NCI-H1092 (cell line): ENCODE results near the gene OPALIN.

Experiments used
- DNase-seq: peaks from one replicate; lab custom pipeline; 2025; lab: John Stamatoyannopoulos, UW

The OPALIN gene, protein sequence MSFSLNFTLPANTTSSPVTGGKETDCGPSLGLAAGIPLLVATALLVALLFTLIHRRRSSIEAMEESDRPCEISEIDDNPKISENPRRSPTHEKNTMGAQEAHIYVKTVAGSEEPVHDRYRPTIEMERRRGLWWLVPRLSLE

DNA sequence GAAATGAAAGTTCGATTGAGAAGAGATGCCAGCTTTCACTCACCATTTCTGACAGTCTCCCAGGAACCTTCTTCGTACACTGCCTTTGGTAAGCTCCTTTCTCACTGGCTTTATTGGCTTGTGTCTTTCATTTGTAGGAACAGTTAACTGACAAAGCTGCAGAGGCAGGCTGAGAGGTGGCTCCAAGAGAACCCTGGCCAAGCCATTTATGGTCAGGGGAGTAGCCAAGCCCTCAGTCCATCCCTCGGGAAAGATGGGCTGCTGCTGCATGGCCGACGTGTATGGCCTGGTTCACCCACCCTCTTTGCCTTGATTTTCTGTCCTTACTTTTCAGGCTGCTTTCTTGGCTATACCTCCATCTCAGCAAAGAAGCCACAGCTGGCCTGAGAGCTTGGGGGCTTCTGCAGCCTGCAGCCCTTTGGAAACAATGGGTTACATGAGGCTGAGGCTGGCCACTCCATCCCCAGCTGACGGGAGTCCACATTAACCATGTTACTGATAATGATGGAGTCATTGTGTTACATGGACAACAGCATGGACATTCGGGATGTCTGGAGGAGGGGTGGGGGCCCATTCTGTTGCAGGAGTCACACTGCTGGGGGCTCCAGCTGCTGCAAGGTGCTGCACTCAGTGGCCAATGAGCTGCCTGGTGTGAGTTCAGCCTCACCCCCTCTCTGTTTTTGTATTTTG lies at the start of gene OPALIN:
OPALIN (minus strand) TSS at position 152 of the 690 bp plus-strand sequence; CDS start at position 46, 106 bp downstream.
- no peak for DNase-seq

DNA sequence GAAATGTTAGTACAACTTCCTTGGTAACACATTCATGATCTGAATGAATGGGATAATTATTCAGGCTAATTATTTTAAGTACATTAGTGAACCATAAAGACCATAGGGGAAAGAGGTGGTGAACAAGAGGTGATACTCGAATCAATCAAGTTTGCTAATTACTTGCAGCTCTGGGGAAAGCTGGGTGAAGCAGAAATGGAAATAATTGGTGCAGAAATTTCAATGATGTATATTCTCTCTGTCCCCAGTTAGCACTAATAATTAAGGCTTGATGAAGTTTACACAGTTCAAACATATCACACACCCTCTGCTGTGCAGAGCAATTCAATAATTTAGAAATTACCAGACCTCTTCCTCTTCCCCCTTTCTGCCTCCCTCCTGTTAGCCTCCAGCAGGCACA lies 49.4 kb upstream of the OPALIN start:
- DNase-seq = no peak

DNA sequence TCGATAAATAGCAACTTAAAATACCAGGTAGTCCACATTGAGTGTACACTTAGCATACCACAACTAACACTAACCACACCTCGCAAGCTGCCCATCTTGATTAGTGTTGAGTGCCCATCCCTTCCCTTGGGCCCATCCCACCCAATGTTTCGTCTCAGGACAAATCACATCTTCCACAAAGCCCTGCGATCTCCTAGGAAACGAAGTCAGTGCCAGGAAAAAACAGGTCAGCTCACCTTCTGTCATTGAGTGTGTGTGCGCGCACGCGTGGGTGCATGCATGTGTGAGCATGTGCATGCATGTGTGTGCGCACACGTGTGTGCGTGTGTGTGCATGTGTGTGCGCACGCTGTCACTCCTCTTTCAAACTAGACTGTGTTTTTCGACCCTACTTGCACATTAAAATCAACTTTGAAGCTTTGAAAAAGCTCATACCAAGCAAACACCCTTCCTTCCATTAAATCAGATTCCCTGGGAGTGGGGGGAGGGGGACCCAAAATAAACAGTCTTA lies 48.8 kb upstream of the OPALIN start:
- no peak for DNase-seq

DNA sequence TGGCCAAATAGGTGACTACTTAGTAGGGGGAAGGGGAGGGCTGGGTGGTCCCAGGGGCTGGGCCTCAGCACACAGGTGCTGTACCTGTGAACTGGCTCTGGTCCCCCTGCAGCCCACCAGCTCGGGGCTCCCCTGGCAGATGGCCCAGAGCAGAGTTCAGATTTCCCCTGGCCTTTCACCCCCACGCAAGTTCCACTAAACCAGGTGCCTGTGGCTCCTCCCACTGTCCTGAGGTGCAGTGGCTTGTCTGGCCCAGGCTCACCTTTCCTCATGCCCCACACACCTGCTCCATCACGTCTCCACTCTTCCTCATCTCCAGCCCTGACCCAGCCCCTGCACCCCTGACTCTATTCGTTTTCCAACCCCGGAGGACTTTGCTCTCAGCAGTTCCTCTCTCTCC lies 47.3 kb upstream of the OPALIN start:
- DNase-seq = no peak

DNA sequence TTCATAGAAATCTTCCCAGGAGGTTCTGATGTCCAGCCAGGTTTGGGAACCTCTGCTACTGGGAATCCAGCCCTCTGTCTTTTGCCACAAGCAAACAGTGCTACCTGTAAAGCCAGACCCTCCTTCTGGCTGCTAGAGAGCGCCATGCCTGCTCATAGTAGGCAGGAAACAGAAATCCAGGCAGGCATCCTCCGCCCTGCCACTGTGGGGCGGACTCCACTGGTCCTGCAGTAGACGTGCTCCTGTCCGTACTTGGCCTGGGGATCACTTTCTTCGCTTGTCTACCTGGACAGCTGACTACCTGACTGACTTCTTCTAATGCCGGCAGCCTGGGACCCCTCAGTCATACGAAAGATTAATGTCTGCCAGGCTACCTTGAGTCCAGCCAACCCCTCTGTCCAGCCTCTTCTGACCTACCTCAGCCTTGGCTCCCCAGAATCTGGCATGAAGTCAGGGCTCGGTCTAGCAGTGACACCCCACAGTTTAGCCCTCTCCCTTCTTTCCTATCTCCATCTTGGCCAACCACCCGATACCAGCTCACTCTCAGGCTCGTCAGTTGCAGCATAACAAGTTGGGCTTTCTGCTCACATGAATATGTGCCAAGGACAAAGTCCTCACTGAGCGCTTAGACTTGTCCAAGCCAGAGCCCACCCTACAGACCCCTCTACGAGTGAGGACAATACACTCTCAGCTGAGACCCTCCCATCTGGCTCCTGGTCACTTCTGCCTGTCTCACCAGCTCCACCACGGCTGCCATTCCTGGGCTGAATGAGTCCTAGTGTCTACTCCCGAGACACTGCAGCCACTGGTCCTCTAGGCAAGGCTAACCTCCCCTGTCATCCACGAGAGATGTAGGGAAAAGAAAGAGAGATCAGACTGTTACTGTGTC lies 43.9 kb upstream of the OPALIN start:
- DNase-seq = no peak

DNA sequence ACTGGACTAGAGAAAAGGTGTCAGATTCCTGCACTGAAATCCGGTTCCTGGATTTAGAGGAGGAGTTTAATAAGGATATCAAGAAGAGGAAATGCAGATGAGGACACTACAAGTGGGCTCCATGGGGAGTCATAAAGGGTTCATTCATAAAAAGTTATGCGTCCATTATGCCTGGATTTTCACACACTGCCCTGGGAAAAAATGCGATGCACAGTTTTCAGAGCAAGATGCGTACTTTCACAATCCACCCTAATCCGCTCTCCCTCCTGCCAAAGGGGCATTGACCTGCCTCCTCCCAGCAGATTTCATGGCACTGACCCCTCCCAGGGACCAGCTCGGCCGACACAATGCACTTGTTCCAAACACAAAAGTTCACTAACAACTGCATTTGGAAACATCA lies 42.2 kb upstream of the OPALIN start:
- no peak for DNase-seq

DNA sequence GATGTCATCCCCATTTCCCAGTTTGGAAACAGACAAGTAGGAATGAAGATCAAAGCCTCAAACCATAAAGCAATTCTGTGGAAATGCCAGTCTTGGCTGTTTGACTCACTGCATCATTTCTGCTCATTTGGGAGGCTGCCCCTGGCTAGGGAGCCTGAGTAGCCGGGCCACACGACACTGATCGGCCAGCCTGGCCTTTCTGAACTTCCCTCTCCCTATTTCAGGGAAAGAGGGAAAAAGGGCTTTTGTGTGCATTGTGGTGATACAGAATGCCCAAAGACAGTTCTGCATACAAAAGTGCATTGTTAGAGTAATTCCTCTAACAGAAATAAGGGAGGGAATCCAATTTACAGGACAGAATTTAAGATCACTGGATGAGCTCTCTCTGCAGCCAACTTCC lies 41.7 kb upstream of the OPALIN start:
- DNase-seq = no peak

DNA sequence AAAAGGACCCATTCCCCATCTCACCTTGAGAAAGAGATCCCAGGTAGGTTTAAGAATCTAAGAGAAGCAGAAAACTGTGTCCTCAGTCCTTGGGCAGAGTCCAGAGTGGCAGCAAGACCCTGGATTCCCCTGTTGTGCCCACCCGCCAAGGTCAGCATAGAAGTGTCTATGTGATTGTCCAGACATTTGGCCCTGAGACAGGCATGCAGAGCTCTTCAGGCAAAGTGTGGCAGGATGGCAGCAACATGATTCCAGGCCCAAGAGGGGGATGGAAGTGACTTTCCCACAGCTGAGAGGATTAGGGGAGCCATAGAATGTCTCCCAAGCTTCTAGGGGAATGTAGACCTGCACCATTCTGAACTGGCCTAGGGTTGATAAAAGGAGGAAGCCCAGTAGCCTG lies 39.1 kb upstream of the OPALIN start:
- DNase-seq = no peak

DNA sequence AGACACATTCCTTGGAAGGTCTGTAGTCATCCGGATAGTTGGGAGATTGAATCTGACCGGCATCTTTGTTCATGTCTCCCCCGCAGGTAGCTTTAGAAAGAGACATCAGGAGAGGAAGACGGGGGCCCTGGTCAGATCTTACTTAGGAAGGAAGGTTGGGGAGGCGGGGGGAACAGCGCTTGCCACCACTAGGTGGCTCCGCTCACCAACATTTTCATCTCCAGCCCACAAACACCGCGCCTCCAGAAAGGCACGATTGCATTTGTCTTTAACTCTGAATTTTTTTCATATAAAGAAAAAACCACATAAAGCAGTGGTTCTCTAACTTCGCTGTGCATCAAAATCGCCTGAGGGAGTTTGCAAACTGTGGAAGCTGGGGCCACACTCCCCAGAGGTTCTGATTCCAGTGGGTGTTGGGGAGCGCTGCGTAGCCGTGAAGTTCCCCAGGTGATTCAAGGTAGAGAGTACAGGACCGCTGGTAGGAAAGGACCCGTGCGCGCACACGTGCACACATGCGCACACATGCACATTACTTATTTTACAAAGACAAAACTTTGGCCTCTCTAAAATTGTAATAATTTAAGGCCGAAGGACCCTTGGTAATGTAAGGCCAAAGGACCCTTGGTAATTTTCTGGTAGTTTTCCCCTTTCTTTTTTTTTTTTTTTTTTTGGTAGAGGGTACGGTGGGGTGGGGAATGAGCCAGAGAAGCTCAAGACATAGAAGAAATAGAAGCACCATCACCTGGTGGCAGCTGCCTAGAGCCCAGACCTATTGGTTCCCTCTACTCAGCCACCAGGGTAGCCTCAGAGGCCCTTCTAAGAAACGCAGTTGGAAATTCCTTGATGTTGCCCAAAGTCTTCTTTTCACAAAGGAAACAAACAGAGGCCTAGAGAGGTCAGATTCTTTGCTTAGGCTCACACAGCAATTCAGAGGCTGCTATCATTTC lies 37.4 kb upstream of the OPALIN start:
- no peak for DNase-seq

DNA sequence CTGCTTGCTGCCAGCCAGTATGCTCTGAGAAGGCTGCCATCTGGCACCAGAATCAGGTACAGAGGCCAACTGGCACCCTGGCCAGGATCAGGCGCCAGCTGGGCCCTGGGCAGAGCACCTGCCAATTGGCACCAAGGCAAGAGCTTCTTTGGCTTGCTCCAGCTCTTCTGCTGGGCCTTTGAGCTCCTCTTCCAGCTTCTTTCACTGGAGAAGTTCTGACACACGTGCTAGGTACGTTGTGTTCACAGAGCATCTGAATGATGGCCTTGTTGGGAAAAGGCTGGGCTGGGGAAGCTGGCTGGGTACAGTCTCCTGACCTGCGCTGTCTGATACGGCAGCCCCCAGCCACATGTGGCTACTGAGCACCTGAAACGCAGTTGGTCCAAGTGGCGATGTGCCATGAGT lies 31.7 kb upstream of the OPALIN start:
- DNase-seq = peak; percentile 74

DNA sequence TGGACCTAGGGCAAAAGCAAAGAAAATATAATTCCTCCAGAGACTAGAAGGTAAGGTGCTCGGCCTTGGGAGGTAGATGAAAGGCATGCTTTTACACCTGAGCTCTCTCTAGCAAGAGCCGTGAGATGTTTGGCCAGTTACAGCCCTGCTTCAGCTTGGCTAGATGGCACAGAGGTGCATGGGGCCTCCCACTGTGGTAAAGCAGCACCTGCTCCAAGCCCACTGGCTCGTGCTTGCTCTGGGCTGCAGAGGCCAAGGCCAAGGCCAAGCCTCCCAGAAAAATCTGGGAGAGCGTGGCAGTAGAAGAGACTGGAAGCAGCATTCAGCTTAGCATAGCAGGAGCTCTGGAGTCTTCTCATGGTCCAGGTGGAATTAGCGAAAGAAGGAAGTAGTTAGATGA lies 31.0 kb upstream of the OPALIN start:
- DNase-seq = no peak

DNA sequence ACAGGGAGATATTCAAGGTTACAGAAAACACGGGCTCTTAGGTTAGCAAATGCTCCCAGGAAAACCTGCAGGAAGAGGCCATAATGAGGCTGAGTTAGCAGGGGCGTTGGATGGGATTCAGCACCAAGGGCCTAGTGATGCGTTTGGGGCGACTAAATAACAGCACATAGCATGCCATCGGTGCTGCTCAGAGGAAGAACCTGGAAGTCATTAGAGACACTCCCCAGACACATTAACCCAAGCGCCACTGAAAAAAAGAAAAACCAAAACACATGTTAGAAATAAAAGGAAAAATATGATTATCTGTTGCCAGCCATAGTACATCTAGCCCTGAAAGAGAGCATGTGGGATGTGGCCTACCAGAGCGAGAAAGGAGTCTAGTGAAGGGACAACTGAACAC lies 28.8 kb upstream of the OPALIN start:
- no peak for DNase-seq

DNA sequence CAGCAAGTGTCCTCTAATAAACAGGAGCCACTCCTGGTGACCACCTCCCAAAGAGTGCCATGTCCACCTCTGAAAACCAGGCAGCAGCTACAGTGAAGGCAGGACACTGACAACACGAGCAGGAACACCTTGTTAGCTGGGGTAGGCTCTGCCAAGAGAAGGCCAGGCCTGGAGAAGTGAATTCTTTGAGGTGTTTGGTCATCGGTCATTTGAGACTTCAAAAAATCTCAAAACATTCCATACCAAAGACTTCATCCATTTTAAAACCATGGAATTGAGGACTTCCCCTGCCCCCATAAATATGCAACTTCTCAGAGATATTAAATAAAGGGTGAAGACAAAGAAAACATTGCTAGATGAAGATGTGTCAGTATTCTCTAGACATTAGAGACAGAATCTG lies 28.4 kb upstream of the OPALIN start:
- DNase-seq = no peak

DNA sequence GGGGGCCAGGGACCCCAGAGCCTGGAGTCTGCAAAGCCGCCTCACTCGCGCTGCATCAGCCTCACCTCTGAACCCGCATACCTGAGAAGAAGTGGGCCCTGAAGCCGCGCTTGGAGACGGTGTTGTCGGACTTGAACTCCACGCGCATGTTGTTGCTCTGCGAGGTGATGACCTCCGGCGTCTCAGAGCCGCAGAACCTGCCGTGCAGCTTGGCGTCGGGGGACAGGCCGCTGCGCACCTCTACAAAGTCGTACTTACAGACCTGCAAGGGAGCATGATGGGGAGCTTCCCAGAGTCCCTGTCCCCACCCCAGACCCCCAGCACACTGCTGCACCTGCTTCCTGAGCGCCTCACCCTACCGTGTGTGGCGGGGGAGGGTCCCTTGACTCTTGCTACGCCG lies 25.7 kb upstream of the OPALIN start:
- DNase-seq = no peak

DNA sequence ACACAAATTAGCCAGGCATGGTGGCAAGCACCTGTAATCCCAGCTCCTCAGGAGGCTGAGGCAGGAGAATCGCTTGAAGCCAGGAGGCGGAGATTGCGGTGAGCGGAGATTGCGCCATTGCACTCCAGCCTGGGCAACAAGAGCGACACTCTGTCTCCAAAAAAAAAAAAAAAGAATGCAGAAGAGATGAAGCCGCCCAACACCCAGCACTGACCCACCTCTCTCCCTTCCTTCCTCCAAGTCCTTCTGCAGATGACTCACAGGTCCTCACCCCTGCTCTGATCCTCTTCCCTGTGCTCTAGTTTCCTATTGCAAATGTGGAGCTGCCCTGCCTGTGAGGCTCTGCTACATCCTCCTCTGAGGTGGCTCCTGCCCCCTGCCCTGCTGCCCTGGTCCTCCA lies 22.0 kb upstream of the OPALIN start:
- DNase-seq = no peak

DNA sequence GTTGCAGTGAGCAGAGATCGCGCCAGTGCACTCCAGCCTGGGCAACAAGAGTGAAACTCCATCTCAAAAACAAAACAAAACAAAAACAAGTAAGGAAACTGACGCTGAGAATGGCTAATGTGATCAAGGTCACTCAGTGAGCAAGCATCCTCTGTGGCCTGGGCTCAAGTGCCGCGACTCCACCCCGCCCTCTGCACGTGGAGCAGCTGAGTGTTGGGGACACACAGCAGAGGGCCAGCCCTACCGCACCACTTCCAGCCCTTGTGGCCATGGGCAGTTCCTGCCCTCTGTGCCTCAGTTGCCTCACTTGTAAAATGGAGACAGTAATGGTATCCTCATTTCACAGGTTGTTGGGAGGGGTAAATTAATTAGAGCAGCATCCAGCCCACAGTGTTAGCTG lies 21.0 kb upstream of the OPALIN start:
- DNase-seq = no peak

DNA sequence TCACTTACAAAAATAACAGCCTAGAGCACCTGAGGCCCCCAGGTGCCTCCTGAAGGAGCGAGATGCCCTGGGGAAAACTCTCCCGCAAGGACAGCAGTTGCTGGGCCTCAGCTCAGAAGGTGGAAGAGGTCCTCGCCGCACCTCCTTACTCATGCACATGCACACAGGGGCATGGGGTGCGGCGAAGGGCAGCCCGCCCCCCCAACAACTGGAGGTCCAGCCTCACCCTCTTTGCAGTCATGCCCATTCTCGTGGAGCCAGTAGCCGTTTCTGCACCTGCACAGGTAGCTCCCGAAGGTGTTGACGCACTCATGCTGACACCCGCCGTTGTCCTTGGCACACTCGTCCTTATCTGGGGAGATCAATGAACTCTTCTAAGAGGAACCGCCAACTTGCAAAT lies 19.9 kb upstream of the OPALIN start:
- DNase-seq = no peak

DNA sequence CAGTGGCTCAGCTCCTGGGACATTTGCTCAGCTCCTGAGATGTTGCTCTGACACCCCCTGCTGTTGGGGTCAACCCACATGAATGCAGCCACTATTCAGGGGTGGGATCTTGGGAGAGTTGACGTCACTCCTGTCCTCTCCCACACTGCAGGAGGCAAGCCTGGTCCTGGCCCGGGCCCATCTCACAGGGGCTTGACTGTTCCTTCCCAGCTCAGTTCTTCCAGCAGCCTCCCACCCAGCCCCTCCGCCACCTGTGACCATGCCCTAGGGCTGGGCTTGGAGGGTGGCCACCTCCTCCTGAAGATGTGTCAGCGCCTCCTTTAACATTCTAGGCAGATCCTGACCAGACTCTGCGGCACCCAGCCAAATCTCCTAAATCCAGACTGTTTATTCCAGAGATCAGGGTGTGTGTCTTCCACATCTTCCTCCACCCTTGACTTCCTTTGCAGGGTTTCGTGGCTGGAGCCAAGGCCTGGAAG lies 19.1 kb upstream of the OPALIN start:
- DNase-seq = no peak

DNA sequence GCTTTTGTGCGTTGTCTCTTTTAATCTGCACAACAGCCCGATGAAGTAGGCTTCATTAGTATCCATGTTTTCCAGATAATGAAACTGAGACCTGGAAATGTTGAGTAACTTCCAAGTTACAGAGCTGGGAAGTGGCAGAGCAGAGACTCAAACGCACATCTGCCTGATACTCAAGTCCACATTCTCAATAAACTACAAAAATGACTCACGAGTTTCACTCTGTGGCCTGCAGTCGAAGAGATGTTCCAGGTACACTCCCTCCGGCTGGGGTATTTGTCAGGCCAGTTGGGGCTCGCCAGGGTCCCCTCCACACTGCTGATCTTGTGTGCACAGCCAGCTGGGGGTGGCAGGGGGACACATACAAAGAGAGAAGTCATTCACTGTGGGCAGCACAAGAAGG lies 17.7 kb upstream of the OPALIN start:
- no peak for DNase-seq

DNA sequence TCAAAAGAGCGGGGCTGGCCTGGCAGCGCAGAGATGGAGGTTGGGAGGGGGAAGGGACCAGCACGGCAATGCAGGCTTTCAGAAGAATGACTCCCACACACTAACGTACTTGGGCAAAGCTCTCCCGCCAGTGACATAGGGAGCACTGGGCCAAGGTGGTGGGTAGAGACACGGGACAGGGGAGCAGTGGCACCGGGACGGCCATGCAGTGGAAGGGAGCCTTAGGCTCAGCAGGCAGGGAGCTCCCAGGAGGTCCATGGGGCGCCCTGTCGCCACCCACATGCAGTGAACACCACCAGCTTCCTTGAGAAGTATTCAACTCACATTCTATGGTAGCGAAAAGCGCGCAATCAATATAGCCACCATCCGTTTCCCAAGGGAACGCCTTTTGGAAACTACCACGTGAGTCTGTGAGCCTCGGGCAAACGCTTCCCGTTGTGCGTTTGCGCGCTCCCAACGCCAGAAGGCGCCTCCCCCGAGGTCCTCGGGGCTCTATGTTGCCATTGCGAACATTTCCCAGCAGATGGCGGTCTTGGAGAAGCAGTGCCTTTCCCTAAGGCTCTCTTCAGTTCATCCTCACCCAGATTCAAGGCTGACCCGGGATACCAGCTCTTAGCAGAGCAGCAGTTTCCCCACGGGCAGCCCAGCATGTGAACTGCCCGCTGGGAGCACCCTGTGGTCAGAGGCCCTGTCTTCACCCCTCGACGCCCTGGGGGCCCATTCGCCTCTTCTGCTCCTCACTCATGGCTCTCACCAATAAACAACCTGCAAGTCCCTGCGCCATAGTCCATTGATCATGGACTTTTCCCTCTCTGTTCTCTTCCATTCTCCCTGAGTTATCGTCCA lies 16.4 kb upstream of the OPALIN start:
- DNase-seq = peak; percentile 79

DNA sequence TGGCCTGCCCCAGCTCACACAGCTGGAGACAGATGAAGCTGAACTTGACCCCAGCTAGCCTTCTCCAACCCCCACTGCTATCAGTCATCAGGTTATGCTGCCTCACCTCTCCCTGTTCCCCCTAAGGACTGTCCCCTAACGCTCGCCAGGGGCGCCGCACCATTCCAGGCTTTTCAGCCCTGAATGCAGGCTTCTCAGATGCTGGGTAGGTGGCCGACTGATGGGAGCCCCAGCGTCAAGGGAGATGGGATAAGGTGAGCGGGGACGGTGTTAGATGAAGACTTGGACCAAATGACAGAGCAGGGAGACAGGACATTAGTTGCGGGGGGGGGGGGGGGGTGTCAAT lies 15.8 kb upstream of the OPALIN start:
- DNase-seq = no peak
